ENCODE data around the gene CHRNE. TPM values are rescaled to one million over a fixed set of nuclear protein-coding genes. Genes with fewer than 3 reads are reported as not detected.
A peak's percentile ranks its signal among the peaks of the same experiment; 100 is the strongest.

CHRNE gene
- total and polyA plus RNA-seq, 2 of the 13 experiments (the other 11 are each of a cell fraction or from before 2014, with no cell fraction given) = 0.53 to 0.59 TPM

GRCh38 chr17:4949321-4950074, 46.6 kb upstream of the CHRNE start (continued):
- TF ChIP-seq ARID5B (CRISPR knock-in tag; IDR thresholded peaks at IDR 0.05) (peak; percentile 75), NR2F2 (IDR thresholded peaks at IDR 0.05; ENCODE audit: borderline replicate concordance, low read depth) (peak; percentile 59), GATAD1 (CRISPR knock-in tag; IDR thresholded peaks at IDR 0.05) (0 out of 2 replicates have a peak, but pooled peaks have one; percentile 43), MLLT10 (CRISPR knock-in tag; IDR thresholded peaks at IDR 0.05) (no peak), ZNF292 (CRISPR knock-in tag; IDR thresholded peaks at IDR 0.05; ENCODE audit: borderline replicate concordance, low read depth) (no peak), KLF6 (CRISPR knock-in tag; IDR thresholded peaks at IDR 0.05) (peak; percentile 78; the same call in 1 of the 2 replicates), RBFOX2 (IDR thresholded peaks at IDR 0.05; ENCODE audit: low read depth, low read length) (peak; percentile 94), ZFP82 (CRISPR knock-in tag; IDR thresholded peaks at IDR 0.05; ENCODE audit: borderline replicate concordance) (0 out of 2 replicates have a peak, but pooled peaks have one; percentile 52), SP140L (CRISPR knock-in tag; IDR thresholded peaks at IDR 0.05; ENCODE audit: borderline replicate concordance) (no peak), PITX1 (CRISPR knock-in tag; IDR thresholded peaks at IDR 0.05) (no peak; the same call in none of the 2 replicates), GATAD2A (CRISPR knock-in tag; IDR thresholded peaks at IDR 0.05) (no peak), SSRP1 (CRISPR knock-in tag; IDR thresholded peaks at IDR 0.05) (no peak), DMTF1 (CRISPR knock-in tag; IDR thresholded peaks at IDR 0.05) (no peak), RAD51 (IDR thresholded peaks at IDR 0.05; ENCODE audit: borderline replicate concordance) (no peak), KDM1A (CRISPR knock-in tag; IDR thresholded peaks at IDR 0.05) (no peak), ZNF766 (CRISPR knock-in tag; IDR thresholded peaks at IDR 0.05; ENCODE audit: borderline replicate concordance) (no peak)
